Panc1 (cell line): Measurements from ENCODE around the gene PAH. TPM values are rescaled to one million over a fixed set of nuclear protein-coding genes. Genes with fewer than 3 reads are reported as not detected.

Source experiments
- ATAC-seq: fragments of 200-7000 bp; cut with Tn5 transposase; 2 replicates; pipeline ENCODE4 v1.9.1; 2020; ENCODE audit warnings: mild to moderate bottlenecking, moderate library complexity
- BruUV-seq: library from RNA; stranded (reverse); fragments of 400-500 nt; replicated peaks from 2 replicates; lab custom pipeline; 2021; lab: Mats Ljungman, UMichigan
- CTCF ChIA-PET: fragments of 300-600 bp; sonication (Branson Sonifier 250); formaldehyde crosslinking; loops from one replicate; lab custom pipeline; 2022; ENCODE audit warnings: antibody characterized with exemption; lab: Charles Lee
- POLR2A ChIA-PET: fragments of 300-600 bp; sonication (Branson Sonifier 250); formaldehyde crosslinking; loops from one replicate; lab custom pipeline; 2022; ENCODE audit warnings: antibody characterized with exemption; lab: Charles Lee
- DNase-seq: peaks from one replicate; pipeline ENCODE4 v3.0.0-alpha.2; 2010; ENCODE audit warnings: low read depth, low spot score
- H3K27ac ChIP-seq: 2 replicates; pipeline ENCODE4 v1.5.1; 2011; ENCODE audit warnings: mild to moderate bottlenecking, low read length, inconsistent platforms
- H3K27me3 ChIP-seq: fragments of 200-500 bp; sonication (Bioruptor generic); 2 replicates; pipeline ENCODE4 v1.6.0; 2014; ENCODE audit warnings: low read length, inconsistent platforms; ENCODE audit not compliant: control insufficient read depth, insufficient read depth
- H3K36me3 ChIP-seq: fragments of 200-500 bp; sonication (Bioruptor generic); 2 replicates; pipeline ENCODE4 v1.5.1; 2014; ENCODE audit warnings: inconsistent platforms, mild to moderate bottlenecking, low read length, moderate library complexity; ENCODE audit not compliant: control insufficient read depth, insufficient read depth
- H3K4me1 ChIP-seq: 2 replicates; pipeline ENCODE4 v1.5.1; 2011; ENCODE audit warnings: inconsistent platforms, mild to moderate bottlenecking, low read length, moderate library complexity; ENCODE audit not compliant: control insufficient read depth, insufficient read depth
- H3K4me3 ChIP-seq, 2 experiments: 2 replicates each; pipeline ENCODE4 v1.5.1; 2011 to 2012; ENCODE audit warnings: low read depth in 2 of 2, low read length in 2 of 2, mild to moderate bottlenecking in 2 of 2, inconsistent platforms in 1 of 2, moderate library complexity in 1 of 2
- H3K9me3 ChIP-seq: fragments of 200-500 bp; sonication (Bioruptor generic); 2 replicates; pipeline ENCODE4 v1.5.1; 2014; ENCODE audit warnings: low read depth, mild to moderate bottlenecking, inconsistent platforms, low read length, moderate library complexity; ENCODE audit not compliant: control insufficient read depth, insufficient read depth
- CTCF ChIP-seq: fragments of 450-650 bp; IDR thresholded peaks from 2 replicates; pipeline ENCODE4 v1.5.1; 2017; ENCODE audit warnings: mild to moderate bottlenecking
- POLR2AphosphoS5 ChIP-seq: IDR thresholded peaks from 2 replicates; pipeline ENCODE4 v1.6.1; 2012; ENCODE audit warnings: mild to moderate bottlenecking, low read depth, low read length, moderate library complexity
- REST ChIP-seq, 2 experiments: IDR thresholded peaks; 2 replicates each; pipeline ENCODE4 v1.6.1; 2011 to 2012; ENCODE audit warnings: low read depth in 2 of 2, control low read depth in 1 of 2, low read length in 1 of 2, mild to moderate bottlenecking in 1 of 2, moderate library complexity in 1 of 2; ENCODE audit not compliant: insufficient read depth in 1 of 2
- SIN3A ChIP-seq: IDR thresholded peaks from 2 replicates; pipeline ENCODE4 v1.6.1; 2012; ENCODE audit warnings: low read depth, mild to moderate bottlenecking, low read length, moderate library complexity, borderline replicate concordance; ENCODE audit not compliant: insufficient read depth
- TCF7L2 ChIP-seq: IDR thresholded peaks from 2 replicates; pipeline ENCODE4 v1.6.1; 2011; ENCODE audit warnings: mild to moderate bottlenecking, low read depth, low read length, inconsistent platforms
- in situ Hi-C: cut with HindIII; loops from 2 replicates; pipeline ENCODE4 v1.10.0; 2016; ENCODE audit warnings: low sequenced_read_pairs, low pct_unique_long_range_greater_than_20kb
- intact Hi-C: fragments of 100-400 bp; cut with micrococcal nuclease; formaldehyde crosslinking; loops from one replicate; pipeline ENCODE4 v1.10.0; 2022; ENCODE audit not compliant: unreplicated experiment
- total RNA-seq: library from RNA; stranded (reverse); gene quantifications from one replicate; pipeline ENCODE4 v1.2.1, GENCODE V29; 2021; ENCODE audit not compliant: unreplicated experiment

PAH gene
- total RNA-seq, 1 experiment from 2014 or later, result 0.51 TPM

GRCh38 chr12:102902093-102902492 lies 15.0 kb downstream of the PAH start:
- no peaks in the 10 kb centered on the region for H3K9me3 ChIP-seq
- H3K27me3 ChIP-seq, result no peaks in the 10 kb centered on the region
- no peaks in the 10 kb centered on the region for H3K4me1 ChIP-seq
- TF ChIP-seq POLR2AphosphoS5 (no peak), CTCF (no peak), REST (IDR thresholded peaks at IDR 0.05; ENCODE audit: insufficient read depth in 1 of 2, low read depth in 2 of 2, low read length in 1 of 2) (no peak), TCF7L2 (no peak), SIN3A (no peak)
- in situ Hi-C loops, result no loop called here
- intact Hi-C loops, result no loop called here
- H3K27ac ChIP-seq, result no peak overlapping the region
- no peaks in the 10 kb centered on the region for H3K36me3 ChIP-seq
- H3K4me3 ChIP-seq, result no peak overlapping the region
- BruUV-seq, result no TSS peak
- no peak for DNase-seq
- CTCF ChIA-PET, result no interaction called here
- ATAC-seq, result no peak
- POLR2A ChIA-PET, result no interaction called here

GRCh38 chr12:102900389-102900788 lies 16.7 kb downstream of the PAH start:
- no peak for DNase-seq
- Histone ChIP-seq H3K27me3 (no peaks in the 10 kb centered on the region), H3K9me3 (no peaks in the 10 kb centered on the region), H3K36me3 (no peaks in the 10 kb centered on the region), H3K4me1 (no peaks in the 10 kb centered on the region), H3K27ac (no peak overlapping the region), H3K4me3 (no peak overlapping the region)
- ATAC-seq, result no peak
- intact Hi-C loops, result no loop called here
- no peak for TF ChIP-seq POLR2AphosphoS5
- TF ChIP-seq CTCF, result no peak
- no peak for TF ChIP-seq SIN3A
- no peak for TF ChIP-seq TCF7L2
- TF ChIP-seq REST (IDR thresholded peaks at IDR 0.05; ENCODE audit: insufficient read depth in 1 of 2, low read depth in 2 of 2, low read length in 1 of 2), result no peak
- POLR2A ChIA-PET, result no interaction called here
- CTCF ChIA-PET, result interaction anchor here (0.7 kb wide), 1 partner anchor 1731 kb away, joined by 3 read pairs; no protein-coding TSS in a partner anchor
- in situ Hi-C loops, result no loop called here
- no TSS peak for BruUV-seq
